ENCODE results near the gene SIX1. TPM values are rescaled to one million over a fixed set of nuclear protein-coding genes. Genes with fewer than 3 reads are reported as not detected.

The SIX1 gene
- polyA plus RNA-seq, 1 donor, result 59.4 TPM

GRCh38 chr14:60655119-60655897, 6.0 kb upstream of the SIX1 start:
- no peak for DNase-seq (ENCODE audit: low read depth)

GRCh38 chr14:60654334-60654821, 5.1 kb upstream of the SIX1 start:
- no peak for DNase-seq (ENCODE audit: low read depth)

- DNase-seq (ENCODE audit: low read depth), result no peak
These were observed 4.5 kb upstream of the SIX1 start for GRCh38 chr14:60653701-60654161.

GRCh38 chr14:60652674-60653651, 3.7 kb upstream of the SIX1 start:
- no peak for DNase-seq (ENCODE audit: low read depth)

GRCh38 chr14:60651796-60652673, 2.8 kb upstream of the SIX1 start:
- DNase-seq (ENCODE audit: low read depth), result no peak

- DNase-seq (ENCODE audit: low read depth), result no peak
These were observed 2.0 kb upstream of the SIX1 start for GRCh38 chr14:60651086-60651795.

- DNase-seq (ENCODE audit: low read depth), result no peak
These were observed 1.2 kb upstream of the SIX1 start for GRCh38 chr14:60650373-60650961.

- no peak for DNase-seq (ENCODE audit: low read depth)
These were observed 647 bp upstream of the SIX1 start for GRCh38 chr14:60649875-60650372.

GRCh38 chr14:60648249-60648933, 886 bp downstream of the SIX1 start:
- DNase-seq (ENCODE audit: low read depth), result no peak

- DNase-seq (ENCODE audit: low read depth), result no peak
These were observed 1.4 kb downstream of the SIX1 start for GRCh38 chr14:60647837-60648248.

- no peak for DNase-seq (ENCODE audit: low read depth)
These were observed 2.0 kb downstream of the SIX1 start for GRCh38 chr14:60647081-60647836.

GRCh38 chr14:60646226-60646818, 3.0 kb downstream of the SIX1 start:
- no peak for DNase-seq (ENCODE audit: low read depth)

GRCh38 chr14:60645126-60645741, 4.0 kb downstream of the SIX1 start:
- DNase-seq (ENCODE audit: low read depth), result no peak

- no peak for DNase-seq (ENCODE audit: low read depth)
These were observed 4.6 kb downstream of the SIX1 start for GRCh38 chr14:60644666-60645065.

- DNase-seq (ENCODE audit: low read depth), result no peak
These were observed 5.6 kb downstream of the SIX1 start for GRCh38 chr14:60643463-60644314.

GRCh38 chr14:60643141-60643462, 6.2 kb downstream of the SIX1 start:
- no peak for DNase-seq (ENCODE audit: low read depth)
